Naive thymus-derived CD4-positive, alpha-beta T cell (primary cell): Measurements from ENCODE around the gene PEAK3. TPM values are rescaled to one million over a fixed set of nuclear protein-coding genes. Genes with fewer than 3 reads are reported as not detected.
A peak's percentile ranks its signal among the peaks of the same experiment; 100 is the strongest.

Experiments used
- ATAC-seq: fragments of 150-1000 bp; cut with Tn5 transposase; 2 replicates; pipeline ENCODE4 v1.10.0; 2021; ENCODE audit warnings: mild to moderate bottlenecking, moderate library complexity
- CTCF ChIA-PET: fragments of 350-600 bp; sonication (Branson Sonifier 250); formaldehyde crosslinking; loops from one replicate; lab custom pipeline; 2021; ENCODE audit warnings: antibody characterized with exemption; lab: Charles Lee
- POLR2A ChIA-PET: fragments of 350-600 bp; sonication (Branson Sonifier 250); formaldehyde crosslinking; loops from one replicate; lab custom pipeline; 2021; ENCODE audit warnings: antibody characterized with exemption, inconsistent platforms; lab: Charles Lee
- DNase-seq, 9 donors: peaks; one replicate each; pipeline versions ENCODE4 v3.0.0 to v3.0.0-alpha.2; 2020 to 2022; ENCODE audit warnings: mixed read lengths in 1 of 9
- H3K27ac ChIP-seq: one replicate; pipeline ENCODE4 v1.7.0; 2013; ENCODE audit warnings: mild to moderate bottlenecking, low read depth, low read length, moderate library complexity
- H3K27me3 ChIP-seq, 2 donors: one replicate each; pipeline ENCODE4 v1.7.0; 2013; ENCODE audit warnings: low read length in 2 of 2, mild to moderate bottlenecking in 2 of 2, moderate library complexity in 2 of 2; ENCODE audit not compliant: control insufficient read depth in 2 of 2, insufficient read depth in 2 of 2
- H3K36me3 ChIP-seq, 3 experiments: 1 replicate in 2 of 3; 2 replicates in 1 of 3; pipeline ENCODE4 v1.7.0; 2013; ENCODE audit warnings: low read length in 3 of 3, mild to moderate bottlenecking in 3 of 3, moderate library complexity in 1 of 3; ENCODE audit not compliant: insufficient read depth in 3 of 3, control insufficient read depth in 2 of 3
- H3K4me1 ChIP-seq, 2 donors: one replicate each; pipeline ENCODE4 v1.7.0; 2013; ENCODE audit warnings: low read length in 2 of 2, mild to moderate bottlenecking in 2 of 2, moderate library complexity in 1 of 2; ENCODE audit not compliant: control insufficient read depth in 2 of 2, insufficient read depth in 2 of 2
- H3K4me3 ChIP-seq: 2 replicates; pipeline ENCODE4 v1.7.0; 2013; ENCODE audit warnings: mild to moderate bottlenecking, low read length
- H3K9me3 ChIP-seq, 3 experiments: 1 replicate in 2 of 3; 2 replicates in 1 of 3; pipeline ENCODE4 v1.7.0; 2013; ENCODE audit warnings: low read length in 3 of 3; ENCODE audit not compliant: control insufficient read depth in 2 of 3
- H3K27ac Mint-ChIP-seq, 9 donors: one replicate each; pipeline ENCODE4 v1.8.0; 2020 to 2022; ENCODE audit warnings: mixed read lengths in 9 of 9, mild to moderate bottlenecking in 8 of 9, moderate library complexity in 5 of 9, inconsistent platforms in 2 of 9
- H3K27me3 Mint-ChIP-seq, 5 donors: one replicate each; pipeline ENCODE4 v1.8.0; 2021 to 2022; ENCODE audit warnings: mixed read lengths in 5 of 5, mild to moderate bottlenecking in 1 of 5
- H3K36me3 Mint-ChIP-seq, 5 donors: one replicate each; pipeline ENCODE4 v1.8.0; 2020 to 2022; ENCODE audit warnings: mixed read lengths in 5 of 5, mild to moderate bottlenecking in 3 of 5, inconsistent platforms in 1 of 5
- H3K4me1 Mint-ChIP-seq, 7 donors: one replicate each; pipeline ENCODE4 v1.8.0; 2020 to 2022; ENCODE audit warnings: mixed read lengths in 7 of 7, mild to moderate bottlenecking in 3 of 7, inconsistent platforms in 1 of 7
- H3K4me3 Mint-ChIP-seq, 10 donors: one replicate each; pipeline ENCODE4 v1.8.0; 2020 to 2022; ENCODE audit warnings: mild to moderate bottlenecking in 10 of 10, mixed read lengths in 10 of 10, moderate library complexity in 6 of 10, inconsistent platforms in 2 of 10
- H3K9me3 Mint-ChIP-seq, 11 donors: one replicate each; pipeline ENCODE4 v1.8.0; 2020 to 2022; ENCODE audit warnings: mixed read lengths in 11 of 11, mild to moderate bottlenecking in 4 of 11, inconsistent platforms in 1 of 11, moderate library complexity in 1 of 11
- intact Hi-C, 2 donors: fragments of 100-400 bp; cut with micrococcal nuclease; formaldehyde crosslinking; loops; one replicate each; pipeline ENCODE4 v1.15.1; 2023
- polyA plus RNA-seq, 2 donors: library from polyadenylated mRNA; unstranded; fragments of 300-500 nt; fragmentation: Illumina TruSeq; gene quantifications; one replicate each; pipeline ENCODE4 v1.2.3, GENCODE V29; 2021
- total RNA-seq, 6 experiments: library from RNA in 5 of 6; stranded (reverse) in 5 of 6; gene quantifications; 1 replicate in 5 of 6; 2 replicates in 1 of 6; pipeline ENCODE4 v1.2.3 and lab custom pipeline; 2021 to 2026

Gene PEAK3
- total and polyA plus RNA-seq, 7 experiments from 2014 or later: 0.14 to 3.9 (median 0.36) TPM; not detected in 1

DNA sequence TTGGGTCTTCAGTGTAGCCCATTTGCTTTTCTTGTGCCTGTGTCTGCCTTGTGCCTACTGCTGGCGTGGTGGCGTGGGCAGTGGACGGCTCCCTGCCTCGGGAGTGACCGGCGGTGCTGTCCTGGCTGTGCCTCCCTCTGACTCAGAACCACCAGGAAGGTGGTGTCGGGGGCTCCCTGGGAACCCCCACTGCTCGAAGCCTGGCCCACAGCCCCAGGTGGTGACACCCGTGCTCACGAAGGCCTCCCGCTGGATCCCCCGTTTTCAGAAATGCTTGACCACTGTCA, 37.9 kb downstream of the PEAK3 start:
- POLR2A ChIA-PET: interaction anchor here (1.0 to 9.7 kb wide), 2 partner anchors 11 to 28 kb away, joined by 3 to 163 read pairs; partner anchors contain the start of genes AMH and JSRP1
- no peak overlapping the region for H3K4me3 Mint-ChIP-seq
- no peak for ATAC-seq
- peaks cover 6 to 22% (median 12%) of the 10 kb centered on the region in 5 donors for H3K36me3 Mint-ChIP-seq
- H3K27ac Mint-ChIP-seq: no peak overlapping the region
- Histone ChIP-seq H3K4me1 (peaks cover 30 to 37% of the 10 kb centered on the region in 2 donors), H3K27me3 (no peaks in the 10 kb centered on the region), H3K9me3 (no peaks in the 10 kb centered on the region), H3K4me3 (no peak overlapping the region), H3K27ac (no peak overlapping the region), H3K36me3 (peaks cover 18 to 69% (median 31%) of the 10 kb centered on the region in 3 experiments)
- H3K4me1 Mint-ChIP-seq: peaks cover 29 to 45% (median 35%) of the 10 kb centered on the region in 7 donors
- intact Hi-C loops: no loop called here
- no peak for DNase-seq
- H3K27me3 Mint-ChIP-seq: no peaks in the 10 kb centered on the region
- CTCF ChIA-PET: no interaction called here
- H3K9me3 Mint-ChIP-seq: peaks cover 0 to 1% (median 0%) of the 10 kb centered on the region in 11 donors

DNA sequence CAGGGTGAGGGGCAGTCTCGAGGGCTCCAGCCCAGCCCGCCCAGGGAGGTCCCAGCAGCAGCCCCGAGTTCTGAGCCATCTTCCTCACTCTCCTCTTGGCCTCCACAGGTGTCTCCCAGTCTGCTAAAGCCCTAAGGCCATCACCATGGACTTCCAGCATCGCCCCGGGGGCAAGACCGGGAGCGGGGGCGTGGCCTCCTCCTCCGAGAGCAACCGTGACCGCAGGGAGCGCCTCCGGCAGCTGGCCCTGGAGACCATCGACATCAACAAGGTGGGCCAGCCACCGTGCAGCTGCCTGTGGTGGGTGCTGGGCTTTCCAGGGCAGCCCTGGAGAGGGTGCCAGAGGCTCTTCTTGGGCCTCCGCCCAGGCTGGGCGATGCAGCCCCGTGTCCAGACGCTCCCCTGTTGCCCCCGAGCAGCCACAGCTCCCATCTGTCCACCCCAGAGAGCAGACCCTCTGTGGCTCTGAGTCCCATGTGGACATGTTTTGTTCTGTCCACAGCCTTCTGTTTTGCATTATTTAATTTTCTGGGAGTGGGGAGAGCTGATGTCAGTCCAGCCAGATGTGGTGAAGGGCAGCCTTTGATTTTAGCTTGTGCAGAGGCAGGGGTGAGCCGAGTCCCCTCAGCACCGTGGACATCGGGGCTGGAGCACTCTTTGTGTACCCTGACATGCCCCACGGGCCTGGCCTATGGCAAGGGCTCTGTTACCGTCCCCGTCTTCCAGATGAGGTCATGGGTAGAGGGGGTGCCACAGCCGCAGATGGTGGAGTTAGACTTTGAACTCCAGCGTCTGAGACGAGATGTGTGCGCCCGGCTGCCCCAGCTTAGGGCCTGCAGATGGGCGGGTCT, 38.5 kb downstream of the PEAK3 start:
- H3K36me3 ChIP-seq: peaks cover 18 to 64% (median 31%) of the 10 kb centered on the region in 3 experiments

DNA sequence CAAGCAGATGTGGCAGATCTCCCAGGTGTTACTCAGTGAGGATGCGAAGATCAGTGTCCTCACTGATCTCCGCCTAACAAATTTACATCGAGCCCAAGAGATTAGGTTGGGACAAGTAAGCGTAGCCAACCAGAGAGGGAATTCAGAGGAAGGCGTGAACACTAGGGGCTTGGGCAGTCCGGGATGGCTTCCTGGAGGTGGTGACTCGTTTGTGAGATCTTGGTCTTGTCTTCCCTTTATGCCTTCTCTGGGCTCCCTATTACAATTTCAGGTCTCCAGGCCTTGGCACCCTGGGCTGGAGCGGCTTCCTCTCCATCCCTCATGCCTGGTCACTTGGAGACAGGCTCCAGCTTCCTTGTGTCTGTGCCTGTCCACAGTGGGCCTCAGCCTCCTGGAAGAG, 39.2 kb downstream of the PEAK3 start:
- Mint-ChIP-seq H3K4me3 (peak overlapping the region in 4 of 10 donors; percentile 27 to 99 (median 70)), H3K9me3 (peaks cover 0 to 5% (median 0%) of the 10 kb centered on the region in 11 donors), H3K4me1 (peaks cover 34 to 57% (median 45%) of the 10 kb centered on the region in 7 donors), H3K27me3 (no peaks in the 10 kb centered on the region), H3K27ac (peak overlapping the region in 1 of 9 donors; percentile 18), H3K36me3 (peaks cover 7 to 29% (median 20%) of the 10 kb centered on the region in 5 donors)
- Histone ChIP-seq H3K27me3 (no peaks in the 10 kb centered on the region), H3K27ac (no peak overlapping the region), H3K4me3 (no peak overlapping the region), H3K4me1 (peaks cover 43 to 49% of the 10 kb centered on the region in 2 donors), H3K9me3 (no peaks in the 10 kb centered on the region), H3K36me3 (peaks cover 18 to 58% (median 31%) of the 10 kb centered on the region in 3 experiments)
- ATAC-seq (no peak), DNase-seq (no peak)
- CTCF ChIA-PET: no interaction called here
- POLR2A ChIA-PET: interaction anchor here (1.0 to 9.7 kb wide), 3 partner anchors 12 to 30 kb away, joined by 3 to 163 read pairs (median 135); partner anchors contain the start of genes AMH and JSRP1
- intact Hi-C loops: no loop called here

More for the DNA sequence above, 38.5 kb downstream of the PEAK3 start:
- DNase-seq (no peak), ATAC-seq (no peak)
- Histone ChIP-seq H3K4me1 (peaks cover 36 to 42% of the 10 kb centered on the region in 2 donors), H3K27ac (no peak overlapping the region), H3K9me3 (no peaks in the 10 kb centered on the region), H3K4me3 (no peak overlapping the region), H3K27me3 (no peaks in the 10 kb centered on the region)
- no peak overlapping the region for H3K27ac Mint-ChIP-seq
- ChIA-PET POLR2A (interaction anchor here (1.0 to 9.7 kb wide), 2 partner anchors 11 to 29 kb away, joined by 3 to 163 read pairs; partner anchors contain the start of genes AMH and JSRP1), CTCF (no interaction called here)
- peak overlapping the region in 1 of 10 donors; percentile 99 for H3K4me3 Mint-ChIP-seq
- H3K4me1 Mint-ChIP-seq: peaks cover 34 to 51% (median 40%) of the 10 kb centered on the region in 7 donors
- H3K27me3 Mint-ChIP-seq: no peaks in the 10 kb centered on the region
- H3K36me3 Mint-ChIP-seq: peaks cover 6 to 26% (median 14%) of the 10 kb centered on the region in 5 donors
- intact Hi-C loops: no loop called here
- peaks cover 0 to 1% (median 0%) of the 10 kb centered on the region in 11 donors for H3K9me3 Mint-ChIP-seq

DNA sequence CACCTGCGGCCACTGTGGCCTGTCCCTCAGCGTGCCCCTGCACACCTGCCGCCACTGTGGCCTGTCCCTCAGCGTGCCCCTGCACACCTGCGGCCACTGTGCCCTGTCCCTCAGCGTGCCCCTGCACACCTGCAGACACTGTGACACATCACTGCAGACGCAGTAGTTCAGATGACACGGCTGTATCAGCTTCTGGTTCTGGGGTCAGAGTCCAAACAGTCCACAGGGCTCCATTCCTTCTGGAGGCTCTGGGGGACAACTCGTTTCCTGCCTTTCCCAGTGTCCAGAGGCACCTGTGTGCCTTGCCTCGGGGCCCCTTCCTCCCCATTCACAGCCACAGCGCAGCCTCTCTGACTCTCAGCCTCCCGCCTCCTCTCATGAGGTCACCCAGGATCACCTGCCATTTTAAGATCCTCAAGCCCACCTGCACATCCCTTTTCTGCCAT, 39.9 kb downstream of the PEAK3 start:
- Mint-ChIP-seq H3K4me3 (peak overlapping the region in 9 of 10 donors; percentile 16 to 99 (median 51)), H3K27me3 (no peaks in the 10 kb centered on the region), H3K9me3 (peaks cover 0 to 5% (median 0%) of the 10 kb centered on the region in 11 donors), H3K36me3 (peaks cover 7 to 29% (median 20%) of the 10 kb centered on the region in 5 donors), H3K4me1 (peaks cover 34 to 62% (median 50%) of the 10 kb centered on the region in 7 donors), H3K27ac (peak overlapping the region in 5 of 9 donors; percentile 18 to 81 (median 29))
- ChIA-PET POLR2A (interaction anchor here (6.3 to 9.7 kb wide), 2 partner anchors 13 to 31 kb away, joined by 135 to 163 read pairs; partner anchors contain the start of genes AMH and JSRP1), CTCF (interaction anchor here (0.7 kb wide), 1 partner anchor 151 kb away, joined by 3 read pairs; no protein-coding TSS in a partner anchor)
- no peak overlapping the region for H3K4me3 ChIP-seq
- peaks cover 18 to 51% (median 31%) of the 10 kb centered on the region in 3 experiments for H3K36me3 ChIP-seq
- no peaks in the 10 kb centered on the region for H3K9me3 ChIP-seq
- DNase-seq (no peak), ATAC-seq (no peak)
- intact Hi-C loops: no loop called here
- H3K4me1 ChIP-seq: peaks cover 47 to 56% of the 10 kb centered on the region in 2 donors
- H3K27me3 ChIP-seq: no peaks in the 10 kb centered on the region
- no peak overlapping the region for H3K27ac ChIP-seq

DNA sequence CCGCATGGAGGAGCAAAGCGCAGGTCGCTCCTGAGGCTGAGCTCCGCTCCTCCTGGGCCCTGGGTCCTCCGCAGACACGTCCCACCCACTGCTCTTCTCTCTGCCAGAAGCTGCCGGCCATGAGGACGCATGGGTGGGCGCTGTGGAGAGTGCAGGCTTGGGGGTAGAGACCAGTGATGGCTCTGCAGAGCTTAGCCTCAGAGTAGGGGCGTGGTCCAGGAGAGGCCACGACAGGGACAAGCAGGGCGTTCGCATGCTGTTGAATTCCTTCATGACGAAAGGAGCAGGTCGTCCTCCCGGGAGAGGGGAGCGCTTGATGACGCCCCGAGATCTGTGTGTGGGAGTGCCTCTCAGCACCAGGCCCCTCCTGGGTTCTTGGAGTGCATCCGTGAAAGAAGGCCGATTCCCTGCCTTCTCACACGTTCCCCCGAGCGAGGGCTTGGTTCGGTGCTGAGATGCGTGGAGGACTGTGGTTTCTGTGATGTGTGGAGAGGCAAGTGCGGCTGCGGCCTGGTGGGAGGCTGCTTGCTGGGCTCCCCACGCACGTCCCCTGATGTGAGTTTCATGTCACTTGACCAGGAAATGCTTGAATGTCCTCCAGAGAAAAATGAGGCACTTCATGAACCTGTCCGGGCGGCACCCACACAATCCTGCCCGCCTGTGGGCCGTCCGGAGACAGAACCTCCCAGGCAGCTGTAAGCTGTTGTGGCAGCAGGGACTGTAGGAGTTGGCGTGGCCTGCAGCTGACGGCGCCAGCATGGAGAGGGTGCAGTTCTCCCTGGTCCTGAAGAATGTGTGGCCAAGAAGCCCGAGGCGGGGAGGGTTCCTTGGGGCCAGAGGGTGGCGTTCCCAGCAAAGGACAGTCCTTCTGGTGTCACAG, 40.9 kb downstream of the PEAK3 start:
- Mint-ChIP-seq H3K27ac (peak overlapping the region; percentile 77 to 99 (median 91)), H3K4me3 (peak overlapping the region; percentile 82 to 100 (median 97)), H3K4me1 (peaks cover 40 to 70% (median 57%) of the 10 kb centered on the region in 7 donors), H3K9me3 (peaks cover 0 to 10% (median 0%) of the 10 kb centered on the region in 11 donors), H3K36me3 (peaks cover 7 to 33% (median 27%) of the 10 kb centered on the region in 5 donors), H3K27me3 (peaks cover 0 to 5% (median 0%) of the 10 kb centered on the region in 5 donors)
- H3K4me3 ChIP-seq: peak overlapping the region; percentile 53
- H3K9me3 ChIP-seq: no peaks in the 10 kb centered on the region
- peaks cover 18 to 41% (median 27%) of the 10 kb centered on the region in 3 experiments for H3K36me3 ChIP-seq
- intact Hi-C loops: loop anchor here in 1 of 2 donors (1.0 kb wide), 1 partner anchor 12 kb away; no protein-coding TSS in a partner anchor
- peak overlapping the region; percentile 93 for H3K27ac ChIP-seq
- CTCF ChIA-PET: interaction anchor here (0.7 kb wide), 1 partner anchor 152 kb away, joined by 3 read pairs; no protein-coding TSS in a partner anchor
- ATAC-seq: no peak
- H3K4me1 ChIP-seq: peaks cover 47 to 56% of the 10 kb centered on the region in 2 donors
- DNase-seq: no peak
- POLR2A ChIA-PET: interaction anchor here (1.0 to 9.7 kb wide), 5 partner anchors 14 to 41 kb away, joined by 3 to 163 read pairs (median 37); partner anchors contain the start of genes AMH, JSRP1 and PEAK3
- no peaks in the 10 kb centered on the region for H3K27me3 ChIP-seq
